Mesendoderm (in vitro differentiated cells): ENCODE data around the gene ALAS1.

Experiments
- DNase-seq: peaks from one replicate; pipeline ENCODE4 v3.0.0; 2013
- H2AK5ac ChIP-seq: 2 replicates; pipeline ENCODE4 v1.6.1; 2013; ENCODE audit warnings: low read length, inconsistent platforms
- H2BK120ac ChIP-seq: 2 replicates; pipeline ENCODE4 v1.6.1; 2013; ENCODE audit warnings: low read depth, mild to moderate bottlenecking, low read length, moderate library complexity, mixed read lengths
- H2BK15ac ChIP-seq: replicated peaks from 2 replicates; pipeline ENCODE4 v1.6.1; 2013; ENCODE audit warnings: low read depth, mild to moderate bottlenecking, moderate library complexity
- H2BK5ac ChIP-seq: 2 replicates; pipeline ENCODE4 v1.6.1; 2013; ENCODE audit warnings: low read length, inconsistent platforms
- H3K18ac ChIP-seq: 2 replicates; pipeline ENCODE4 v1.6.1; 2013; ENCODE audit warnings: mild to moderate bottlenecking, low read length, mixed read lengths
- H3K23ac ChIP-seq: one replicate; pipeline ENCODE4 v1.6.1; 2013; ENCODE audit warnings: low read length
- H3K27ac ChIP-seq: 2 replicates; pipeline ENCODE4 v1.5.1; 2013; ENCODE audit warnings: low read depth, mild to moderate bottlenecking, inconsistent platforms, low read length, moderate library complexity
- H3K27me3 ChIP-seq: 2 replicates; pipeline ENCODE4 v1.6.1; 2013; ENCODE audit warnings: low read length, control low read depth, mild to moderate bottlenecking, inconsistent platforms; ENCODE audit not compliant: insufficient read depth, poor library complexity
- H3K36me3 ChIP-seq: 2 replicates; pipeline ENCODE4 v1.6.1; 2013; ENCODE audit warnings: low read length, inconsistent platforms; ENCODE audit not compliant: control insufficient read depth, insufficient read depth
- H3K4ac ChIP-seq: one replicate; pipeline ENCODE4 v1.6.1; 2013; ENCODE audit warnings: low read depth, mild to moderate bottlenecking, low read length, moderate library complexity
- H3K4me1 ChIP-seq: 2 replicates; pipeline ENCODE4 v1.6.1; 2013; ENCODE audit warnings: low read depth, low read length, inconsistent platforms; ENCODE audit not compliant: control insufficient read depth
- H3K4me2 ChIP-seq: 2 replicates; pipeline ENCODE4 v1.6.1; 2013; ENCODE audit warnings: low read length
- H3K4me3 ChIP-seq: 2 replicates; pipeline ENCODE4 v1.5.1; 2013; ENCODE audit warnings: mild to moderate bottlenecking, low read length
- H3K56ac ChIP-seq: one replicate; pipeline ENCODE4 v1.6.1; 2013; ENCODE audit warnings: low read length
- H3K79me1 ChIP-seq: 2 replicates; pipeline ENCODE4 v1.6.1; 2013; ENCODE audit warnings: low read length, inconsistent platforms
- H3K79me2 ChIP-seq: 2 replicates; pipeline ENCODE4 v1.6.1; 2013; ENCODE audit warnings: mild to moderate bottlenecking, low read length; ENCODE audit not compliant: control insufficient read depth, insufficient read depth
- H3K9ac ChIP-seq: 2 replicates; pipeline ENCODE4 v1.6.1; 2013; ENCODE audit warnings: low read length, inconsistent platforms
- H4K5ac ChIP-seq: one replicate; pipeline ENCODE4 v1.6.1; 2013; ENCODE audit warnings: low read length
- H4K8ac ChIP-seq: one replicate; pipeline ENCODE4 v1.6.1; 2013; ENCODE audit warnings: low read depth, mild to moderate bottlenecking, control low read depth, low read length, moderate library complexity
- WGBS: extraction: QIAGEN DNeasy Blood & Tissue Kit; methylation state at CpG from one replicate; pipeline ENCODE4 v1.1.7; 2013; ENCODE audit warnings: low lambda C conversion rate, missing lambda C conversion rate; ENCODE audit not compliant: insufficient coverage; ENCODE audit errors: extremely low coverage; 5-methylcytosine and 5-hydroxymethylcytosine counted together

The ALAS1 gene

GRCh38 chr3:52237006-52237656 lies 39.2 kb downstream of the ALAS1 start:
- no peak overlapping the region for H4K8ac ChIP-seq
- H3K18ac ChIP-seq, result no peak overlapping the region
- no peak overlapping the region for H2BK15ac ChIP-seq
- H3K27ac ChIP-seq, result peak overlapping the region; percentile 13
- H3K4me2 ChIP-seq, result no peak overlapping the region
- no peak overlapping the region for H3K23ac ChIP-seq
- no peaks in the 10 kb centered on the region for H3K36me3 ChIP-seq
- peaks cover 4% of the 10 kb centered on the region for H3K79me1 ChIP-seq
- H3K79me2 ChIP-seq, result peaks cover 2% of the 10 kb centered on the region
- H3K27me3 ChIP-seq, result no peaks in the 10 kb centered on the region
- H2BK120ac ChIP-seq, result no peak overlapping the region
- no peak overlapping the region for H3K4ac ChIP-seq
- H2AK5ac ChIP-seq, result no peak overlapping the region
- H3K4me1 ChIP-seq, result peaks cover 13% of the 10 kb centered on the region
- H4K5ac ChIP-seq, result no peak overlapping the region
- H3K4me3 ChIP-seq, result no peak overlapping the region
- WGBS, result no CpG with 5 or more reads among the region's 6 CpGs
- H3K56ac ChIP-seq, result peak overlapping the region; percentile 80
- no peak for DNase-seq
- peak overlapping the region; percentile 47 for H3K9ac ChIP-seq
- no peak overlapping the region for H2BK5ac ChIP-seq

- Histone ChIP-seq H3K9ac (peak overlapping the region; percentile 62), H3K18ac (no peak overlapping the region), H2BK5ac (no peak overlapping the region), H3K27me3 (no peaks in the 10 kb centered on the region), H4K8ac (no peak overlapping the region), H4K5ac (no peak overlapping the region), H3K4me3 (no peak overlapping the region), H2BK15ac (no peak overlapping the region), H2BK120ac (no peak overlapping the region), H2AK5ac (no peak overlapping the region), H3K23ac (no peak overlapping the region), H3K27ac (peak overlapping the region; percentile 13), H3K56ac (peak overlapping the region; percentile 80), H3K4me1 (peaks cover 13% of the 10 kb centered on the region), H3K79me2 (peaks cover 2% of the 10 kb centered on the region), H3K79me1 (peaks cover 4% of the 10 kb centered on the region), H3K36me3 (no peaks in the 10 kb centered on the region), H3K4me2 (peak overlapping the region; percentile 13), H3K4ac (no peak overlapping the region)
- peak; percentile 69 for DNase-seq
- WGBS, result no CpG with 5 or more reads among the region's 8 CpGs
Observed at GRCh38 chr3:52237657-52238172, 39.8 kb downstream of the ALAS1 start.

GRCh38 chr3:52238193-52238760 lies 40.3 kb downstream of the ALAS1 start:
- Histone ChIP-seq H3K56ac (peak overlapping the region; percentile 83), H2BK5ac (no peak overlapping the region), H3K27me3 (no peaks in the 10 kb centered on the region), H3K27ac (no peak overlapping the region), H3K4me2 (peak overlapping the region; percentile 86), H2BK15ac (no peak overlapping the region), H3K4me1 (peaks cover 13% of the 10 kb centered on the region), H3K4me3 (peak overlapping the region; percentile 36), H2AK5ac (no peak overlapping the region), H3K23ac (no peak overlapping the region), H3K4ac (no peak overlapping the region), H3K36me3 (no peaks in the 10 kb centered on the region), H4K8ac (no peak overlapping the region), H3K79me1 (peaks cover 4% of the 10 kb centered on the region), H4K5ac (no peak overlapping the region), H2BK120ac (no peak overlapping the region), H3K9ac (peak overlapping the region; percentile 62), H3K79me2 (peaks cover 2% of the 10 kb centered on the region), H3K18ac (no peak overlapping the region)
- WGBS, result no CpG with 5 or more reads among the region's 11 CpGs
- no peak for DNase-seq

GRCh38 chr3:52238761-52239701 lies 41.1 kb downstream of the ALAS1 start, which contains the start of gene TWF2:
TSS of gene TWF2 (minus strand) at chr3:52239158. CDS start at chr3:52239016, 142 bp downstream.
- H3K18ac ChIP-seq, result peak within 1 kb of the TSS; percentile 94
- DNase-seq, result peak; percentile 85
- H3K23ac ChIP-seq, result peak within 1 kb of the TSS; percentile 83
- peak within 1 kb of the TSS; percentile 86 for H3K4me2 ChIP-seq
- no peak within 1 kb of the TSS for H2BK120ac ChIP-seq
- H3K4me3 ChIP-seq, result peak within 1 kb of the TSS; percentile 84
- H3K4me1 ChIP-seq, result peaks cover 13% of the 10 kb centered on the region
- WGBS, result no CpG with 5 or more reads among the region's 92 CpGs
- no peak within 1 kb of the TSS for H3K27ac ChIP-seq
- H3K79me1 ChIP-seq, result peaks cover 4% of the 10 kb centered on the region
- H2BK15ac ChIP-seq, result no peak within 1 kb of the TSS
- no peak within 1 kb of the TSS for H2AK5ac ChIP-seq
- H4K5ac ChIP-seq, result no peak within 1 kb of the TSS
- no peaks in the 10 kb centered on the region for H3K36me3 ChIP-seq
- H3K27me3 ChIP-seq, result no peaks in the 10 kb centered on the region
- peak within 1 kb of the TSS; percentile 87 for H2BK5ac ChIP-seq
- H3K79me2 ChIP-seq, result peaks cover 2% of the 10 kb centered on the region
- peak within 1 kb of the TSS; percentile 17 for H3K4ac ChIP-seq
- no peak within 1 kb of the TSS for H4K8ac ChIP-seq
- peak within 1 kb of the TSS; percentile 97 for H3K9ac ChIP-seq
- peak within 1 kb of the TSS; percentile 100 for H3K56ac ChIP-seq

- peak overlapping the region; percentile 2 for H3K23ac ChIP-seq
- peaks cover 2% of the 10 kb centered on the region for H3K79me2 ChIP-seq
- H3K4me1 ChIP-seq, result peaks cover 14% of the 10 kb centered on the region
- H3K4me3 ChIP-seq, result no peak overlapping the region
- peak overlapping the region; percentile 35 for H3K18ac ChIP-seq
- H4K8ac ChIP-seq, result no peak overlapping the region
- peak overlapping the region; percentile 56 for H3K9ac ChIP-seq
- peak overlapping the region; percentile 72 for H3K56ac ChIP-seq
- H2BK120ac ChIP-seq, result no peak overlapping the region
- no peak overlapping the region for H2BK15ac ChIP-seq
- H3K79me1 ChIP-seq, result peaks cover 4% of the 10 kb centered on the region
- H2BK5ac ChIP-seq, result no peak overlapping the region
- H3K36me3 ChIP-seq, result no peaks in the 10 kb centered on the region
- no CpG with 5 or more reads among the region's 1 CpG for WGBS
- no peak overlapping the region for H3K4me2 ChIP-seq
- H3K27ac ChIP-seq, result no peak overlapping the region
- peak overlapping the region; percentile 43 for H3K4ac ChIP-seq
- DNase-seq, result peak; percentile 92
- H4K5ac ChIP-seq, result no peak overlapping the region
- H2AK5ac ChIP-seq, result peak overlapping the region; percentile 10
- no peaks in the 10 kb centered on the region for H3K27me3 ChIP-seq
Observed at GRCh38 chr3:52240059-52240885, 42.3 kb downstream of the ALAS1 start.
